Choroid plexus epithelial cell (primary cell): ENCODE data around the gene ERVMER34-1.

Experiments used
- DNase-seq: peaks from one replicate; pipeline ENCODE4 v3.0.0-alpha.2; 2010; ENCODE audit warnings: low read depth
- H3K4me3 ChIP-seq: 2 replicates; pipeline ENCODE4 v1.5.1; 2011; ENCODE audit warnings: low read depth, mild to moderate bottlenecking, control low read depth, low read length, moderate library complexity
- TF ChIP-seq, protein P1 (sequence below): conservative IDR thresholded peaks from 2 replicates; pipeline ENCODE4 v1.5.1; 2011; ENCODE audit warnings: low read depth, mild to moderate bottlenecking, control low read depth, inconsistent platforms, low read length, moderate library complexity

The ERVMER34-1 gene

DNA sequence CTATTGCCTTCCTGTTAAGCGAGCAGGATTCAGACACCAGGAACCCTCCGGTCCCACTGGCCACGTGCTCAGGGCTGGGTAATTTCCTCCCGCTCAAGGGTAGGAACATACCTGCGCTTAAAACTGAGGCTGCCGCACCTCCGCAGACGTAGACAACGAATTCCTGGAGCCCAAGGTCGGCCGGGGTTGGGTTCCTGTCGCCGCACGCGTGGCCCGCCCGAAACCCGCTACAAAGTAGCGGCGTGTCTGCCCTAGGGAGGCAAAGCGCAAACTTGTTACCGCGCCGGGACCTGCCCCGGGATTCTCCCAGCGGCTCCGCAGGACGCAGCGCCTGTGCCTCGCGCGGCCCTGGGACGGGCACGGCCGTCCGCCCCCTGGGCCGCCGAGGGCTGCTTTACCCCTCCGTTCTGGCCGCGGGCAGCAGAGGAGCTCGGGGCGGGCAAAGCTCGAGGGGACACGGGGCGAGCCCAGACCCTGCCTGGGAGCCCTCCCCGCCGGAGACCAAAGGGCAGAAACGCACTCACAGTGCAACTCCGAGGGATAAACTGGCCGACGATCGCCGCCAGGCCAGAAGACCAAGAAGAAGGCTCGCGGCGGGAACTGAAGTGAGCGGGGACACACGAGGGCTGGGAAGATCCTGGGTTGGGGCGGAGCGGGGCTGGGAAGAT lies at the start of gene ERVMER34-1:
TSS of gene ERVMER34-1 (minus strand) at position 607 of the 668 bp plus-strand sequence. CDS start 5,905 bp downstream, outside the sequence.
- TF ChIP-seq, protein P1, sequence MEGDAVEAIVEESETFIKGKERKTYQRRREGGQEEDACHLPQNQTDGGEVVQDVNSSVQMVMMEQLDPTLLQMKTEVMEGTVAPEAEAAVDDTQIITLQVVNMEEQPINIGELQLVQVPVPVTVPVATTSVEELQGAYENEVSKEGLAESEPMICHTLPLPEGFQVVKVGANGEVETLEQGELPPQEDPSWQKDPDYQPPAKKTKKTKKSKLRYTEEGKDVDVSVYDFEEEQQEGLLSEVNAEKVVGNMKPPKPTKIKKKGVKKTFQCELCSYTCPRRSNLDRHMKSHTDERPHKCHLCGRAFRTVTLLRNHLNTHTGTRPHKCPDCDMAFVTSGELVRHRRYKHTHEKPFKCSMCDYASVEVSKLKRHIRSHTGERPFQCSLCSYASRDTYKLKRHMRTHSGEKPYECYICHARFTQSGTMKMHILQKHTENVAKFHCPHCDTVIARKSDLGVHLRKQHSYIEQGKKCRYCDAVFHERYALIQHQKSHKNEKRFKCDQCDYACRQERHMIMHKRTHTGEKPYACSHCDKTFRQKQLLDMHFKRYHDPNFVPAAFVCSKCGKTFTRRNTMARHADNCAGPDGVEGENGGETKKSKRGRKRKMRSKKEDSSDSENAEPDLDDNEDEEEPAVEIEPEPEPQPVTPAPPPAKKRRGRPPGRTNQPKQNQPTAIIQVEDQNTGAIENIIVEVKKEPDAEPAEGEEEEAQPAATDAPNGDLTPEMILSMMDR = no peak
- peak within 1 kb of the TSS; percentile 60 for H3K4me3 ChIP-seq

GRCh38 chr4:52799813-52800212 lies 48.6 kb upstream of the ERVMER34-1 start:
- peak; percentile 10 for DNase-seq
- TF ChIP-seq, protein P1 = no peak
- H3K4me3 ChIP-seq = no peak overlapping the region

More for the DNA sequence above, at the start of gene ERVMER34-1:
- no peak for DNase-seq

GRCh38 chr4:52795533-52795932 lies 44.3 kb upstream of the ERVMER34-1 start:
- TF ChIP-seq, protein P1 = no peak
- no peak overlapping the region for H3K4me3 ChIP-seq
- no peak for DNase-seq

DNA sequence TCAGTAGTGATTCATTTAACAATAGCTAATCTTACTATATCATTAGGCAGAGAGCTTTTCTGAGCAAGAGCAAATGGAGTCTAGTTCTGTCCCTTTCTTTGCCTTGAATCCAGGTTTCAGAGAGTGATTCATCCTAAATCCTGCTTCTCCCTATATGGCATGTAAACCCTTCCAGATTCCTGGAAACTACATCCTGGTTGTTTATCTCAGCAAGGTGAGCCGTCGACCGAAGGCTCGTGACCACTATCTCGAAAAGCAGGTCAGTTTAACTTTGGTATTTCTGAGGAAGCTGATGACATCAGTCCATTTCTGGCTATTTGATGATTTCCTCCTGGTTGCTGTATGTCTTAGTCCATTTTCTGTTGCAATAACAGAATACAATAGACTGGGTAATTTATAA lies 40.7 kb upstream of the ERVMER34-1 start:
- TF ChIP-seq, protein P1 = no peak
- no peak overlapping the region for H3K4me3 ChIP-seq
- DNase-seq = no peak

- TF ChIP-seq, protein P1 = no peak
- H3K4me3 ChIP-seq = no peak overlapping the region
- DNase-seq = no peak
These were observed 38.5 kb upstream of the ERVMER34-1 start for GRCh38 chr4:52789774-52790173.

- no peak for DNase-seq
- TF ChIP-seq, protein P1 = no peak
These were observed 37.6 kb upstream of the ERVMER34-1 start for GRCh38 chr4:52788806-52789205.

GRCh38 chr4:52783069-52783468 lies 31.8 kb upstream of the ERVMER34-1 start:
- H3K4me3 ChIP-seq = no peak overlapping the region
- DNase-seq = no peak
- TF ChIP-seq, protein P1 = no peak

More at GRCh38 chr4:52788806-52789205, 37.6 kb upstream of the ERVMER34-1 start:
- H3K4me3 ChIP-seq = no peak overlapping the region
